ENCODE measurements around the gene FDX1.

DNA sequence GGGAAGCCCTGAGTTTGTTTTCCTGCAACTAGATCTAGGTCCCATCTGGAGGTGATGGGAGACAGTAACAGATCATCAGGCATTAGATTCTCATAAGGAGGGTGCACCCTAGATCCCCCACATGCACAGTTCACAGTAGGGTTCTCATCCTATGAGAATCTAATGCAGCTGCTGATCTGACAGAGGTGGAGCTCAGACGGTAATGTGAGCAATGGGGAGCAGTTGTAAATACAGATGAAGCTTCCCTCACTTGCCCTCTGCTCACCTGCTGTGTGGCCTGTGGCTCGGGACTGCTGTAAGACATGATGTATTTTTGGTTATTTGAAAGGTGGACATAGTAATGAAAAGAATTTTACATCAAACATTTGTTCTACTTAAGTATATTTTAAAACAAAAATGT lies 20.5 kb downstream of the FDX1 start:
- TF ChIP-seq TEAD2 (CRISPR knock-in tag; IDR thresholded peaks at IDR 0.05) = no peak
- no peak for TF ChIP-seq POLR2A (IDR thresholded peaks at IDR 0.05; ENCODE audit: insufficient read depth in 1 of 2, low read depth in 2 of 2, low read length in 2 of 2)
- no peak for TF ChIP-seq TSC22D2 (CRISPR knock-in tag; IDR thresholded peaks at IDR 0.05; ENCODE audit: borderline replicate concordance)
- TF ChIP-seq ZNF234 (CRISPR knock-in tag; conservative IDR thresholded peaks at IDR 0.05) = no peak
- TF ChIP-seq, protein P1, sequence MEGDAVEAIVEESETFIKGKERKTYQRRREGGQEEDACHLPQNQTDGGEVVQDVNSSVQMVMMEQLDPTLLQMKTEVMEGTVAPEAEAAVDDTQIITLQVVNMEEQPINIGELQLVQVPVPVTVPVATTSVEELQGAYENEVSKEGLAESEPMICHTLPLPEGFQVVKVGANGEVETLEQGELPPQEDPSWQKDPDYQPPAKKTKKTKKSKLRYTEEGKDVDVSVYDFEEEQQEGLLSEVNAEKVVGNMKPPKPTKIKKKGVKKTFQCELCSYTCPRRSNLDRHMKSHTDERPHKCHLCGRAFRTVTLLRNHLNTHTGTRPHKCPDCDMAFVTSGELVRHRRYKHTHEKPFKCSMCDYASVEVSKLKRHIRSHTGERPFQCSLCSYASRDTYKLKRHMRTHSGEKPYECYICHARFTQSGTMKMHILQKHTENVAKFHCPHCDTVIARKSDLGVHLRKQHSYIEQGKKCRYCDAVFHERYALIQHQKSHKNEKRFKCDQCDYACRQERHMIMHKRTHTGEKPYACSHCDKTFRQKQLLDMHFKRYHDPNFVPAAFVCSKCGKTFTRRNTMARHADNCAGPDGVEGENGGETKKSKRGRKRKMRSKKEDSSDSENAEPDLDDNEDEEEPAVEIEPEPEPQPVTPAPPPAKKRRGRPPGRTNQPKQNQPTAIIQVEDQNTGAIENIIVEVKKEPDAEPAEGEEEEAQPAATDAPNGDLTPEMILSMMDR (CRISPR knock-in tag; IDR thresholded peaks at IDR 0.05) = no peak
- TF ChIP-seq, protein P2, sequence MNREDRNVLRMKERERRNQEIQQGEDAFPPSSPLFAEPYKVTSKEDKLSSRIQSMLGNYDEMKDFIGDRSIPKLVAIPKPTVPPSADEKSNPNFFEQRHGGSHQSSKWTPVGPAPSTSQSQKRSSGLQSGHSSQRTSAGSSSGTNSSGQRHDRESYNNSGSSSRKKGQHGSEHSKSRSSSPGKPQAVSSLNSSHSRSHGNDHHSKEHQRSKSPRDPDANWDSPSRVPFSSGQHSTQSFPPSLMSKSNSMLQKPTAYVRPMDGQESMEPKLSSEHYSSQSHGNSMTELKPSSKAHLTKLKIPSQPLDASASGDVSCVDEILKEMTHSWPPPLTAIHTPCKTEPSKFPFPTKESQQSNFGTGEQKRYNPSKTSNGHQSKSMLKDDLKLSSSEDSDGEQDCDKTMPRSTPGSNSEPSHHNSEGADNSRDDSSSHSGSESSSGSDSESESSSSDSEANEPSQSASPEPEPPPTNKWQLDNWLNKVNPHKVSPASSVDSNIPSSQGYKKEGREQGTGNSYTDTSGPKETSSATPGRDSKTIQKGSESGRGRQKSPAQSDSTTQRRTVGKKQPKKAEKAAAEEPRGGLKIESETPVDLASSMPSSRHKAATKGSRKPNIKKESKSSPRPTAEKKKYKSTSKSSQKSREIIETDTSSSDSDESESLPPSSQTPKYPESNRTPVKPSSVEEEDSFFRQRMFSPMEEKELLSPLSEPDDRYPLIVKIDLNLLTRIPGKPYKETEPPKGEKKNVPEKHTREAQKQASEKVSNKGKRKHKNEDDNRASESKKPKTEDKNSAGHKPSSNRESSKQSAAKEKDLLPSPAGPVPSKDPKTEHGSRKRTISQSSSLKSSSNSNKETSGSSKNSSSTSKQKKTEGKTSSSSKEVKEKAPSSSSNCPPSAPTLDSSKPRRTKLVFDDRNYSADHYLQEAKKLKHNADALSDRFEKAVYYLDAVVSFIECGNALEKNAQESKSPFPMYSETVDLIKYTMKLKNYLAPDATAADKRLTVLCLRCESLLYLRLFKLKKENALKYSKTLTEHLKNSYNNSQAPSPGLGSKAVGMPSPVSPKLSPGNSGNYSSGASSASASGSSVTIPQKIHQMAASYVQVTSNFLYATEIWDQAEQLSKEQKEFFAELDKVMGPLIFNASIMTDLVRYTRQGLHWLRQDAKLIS (CRISPR knock-in tag; IDR thresholded peaks at IDR 0.05) = no peak
- no peak for TF ChIP-seq MAFG (CRISPR knock-in tag; IDR thresholded peaks at IDR 0.05)
- TF ChIP-seq POLR2AphosphoS2 (IDR thresholded peaks at IDR 0.05; ENCODE audit: low read depth, low read length) = no peak
- no peak for TF ChIP-seq SP2 (CRISPR knock-in tag; IDR thresholded peaks at IDR 0.05)
- TF ChIP-seq ZNF274 (CRISPR knock-in tag; IDR thresholded peaks at IDR 0.05) = no peak

Data from HepG2 (cell line).